ENCODE results near the gene DCAF5. TPM values are rescaled to one million over a fixed set of nuclear protein-coding genes. Genes with fewer than 3 reads are reported as not detected.
A peak's percentile ranks its signal among the peaks of the same experiment; 100 is the strongest.

DCAF5 gene
- polyA plus RNA-seq, 1 donor (not counting 4 experiments of a cell fraction or from before 2014, with no cell fraction given): 29.5 TPM

DNA sequence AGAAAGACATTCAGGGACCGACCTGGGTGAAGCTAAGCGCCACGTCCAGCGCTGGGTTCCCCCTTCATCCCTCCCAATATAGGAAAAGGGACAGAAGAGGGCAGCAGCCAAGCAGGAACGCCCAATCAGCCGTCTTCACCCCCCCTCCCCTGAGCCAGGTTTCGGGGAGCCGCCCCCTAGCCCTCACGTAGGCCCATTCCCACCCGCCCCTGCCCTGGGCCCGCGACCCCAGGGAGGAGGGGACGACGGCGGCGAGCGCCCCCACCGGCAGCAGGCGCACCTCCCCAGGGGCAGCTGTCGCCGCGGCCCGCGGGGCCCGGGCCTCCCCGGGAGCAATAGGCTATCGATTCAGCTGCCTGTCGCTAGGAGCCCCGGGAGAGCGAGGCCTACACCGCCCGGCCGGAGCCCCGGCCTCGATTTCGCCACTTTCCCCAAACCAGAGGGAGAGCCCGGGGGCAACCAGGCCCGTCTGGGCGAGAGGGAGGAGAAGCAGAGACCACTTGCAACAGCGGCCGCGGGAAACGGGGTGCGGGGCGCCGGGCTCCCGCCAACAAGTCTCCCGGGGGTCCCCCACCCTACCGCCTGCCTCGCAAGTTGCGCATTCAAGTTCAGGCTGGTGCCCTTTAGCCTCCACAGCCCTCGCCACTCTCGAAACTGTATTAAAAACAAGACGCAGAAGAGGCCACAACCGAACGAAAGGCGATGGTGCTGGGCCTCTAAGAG, 1.3 kb downstream of the DCAF5 start:
- FAIRE-seq: no peak
- Histone ChIP-seq H3K4me1 (ENCODE audit: control insufficient read depth, extremely low read depth, insufficient read depth, low read length) (peaks cover 29% of the 10 kb centered on the region), H3K79me2 (ENCODE audit: control insufficient read depth, insufficient read depth, low read length) (peaks cover 51% of the 10 kb centered on the region)

GRCh38 chr14:69149461-69150244, 3.3 kb downstream of the DCAF5 start:
- dilution Hi-C loops (cut with MboI; ENCODE audit: extremely low pct_ligation_motif_present, low sequenced_read_pairs): no loop called here
- Histone ChIP-seq H3K9me3 (ENCODE audit: control insufficient read depth, low read depth, low read length) (no peaks in the 10 kb centered on the region), H4K20me1 (ENCODE audit: control insufficient read depth, extremely low read depth, insufficient read depth, low read length) (peaks cover 2% of the 10 kb centered on the region), H3K9ac (ENCODE audit: control insufficient read depth, extremely low read depth, insufficient read depth, low read length) (no peak overlapping the region), H3K4me3 (ENCODE audit: control insufficient read depth in 2 of 3, extremely low read depth in 1 of 3, insufficient read depth in 2 of 3, low read depth in 1 of 3, low read length in 3 of 3) (peak overlapping the region in 1 of 3 experiments; percentile 19), H3K4me2 (ENCODE audit: control insufficient read depth, extremely low read depth, insufficient read depth, low read depth, low read length) (peak overlapping the region; percentile 4), H3K27ac (ENCODE audit: control insufficient read depth, insufficient read depth, low read length) (peak overlapping the region; percentile 18), H2AFZ (ENCODE audit: control insufficient read depth, low read length) (no peak overlapping the region), H3K36me3 (ENCODE audit: control insufficient read depth in 2 of 2, extremely low read depth in 1 of 2, insufficient read depth in 2 of 2, low read length in 2 of 2) (peaks cover 0 to 8% of the 10 kb centered on the region in 2 experiments), H3K79me2 (ENCODE audit: control insufficient read depth, insufficient read depth, low read length) (peaks cover 64% of the 10 kb centered on the region), H3K9me1 (ENCODE audit: control insufficient read depth, extremely low read depth, insufficient read depth, low read length) (no peaks in the 10 kb centered on the region), H3K27me3 (ENCODE audit: control insufficient read depth, extremely low read depth, insufficient read depth, low read length) (no peaks in the 10 kb centered on the region), H3K4me1 (ENCODE audit: control insufficient read depth, extremely low read depth, insufficient read depth, low read length) (peaks cover 29% of the 10 kb centered on the region)
- no peak for TF ChIP-seq CTCF (optimal IDR thresholded peaks at IDR 0.05 in 1 of 3, IDR thresholded peaks at IDR 0.05 in 1 of 3, conservative IDR thresholded peaks at IDR 0.05 in 1 of 3; ENCODE audit: extremely low read depth in 1 of 3, insufficient read depth in 2 of 3, low read length in 3 of 3)
- TF ChIP-seq EZH2 (IDR thresholded peaks at IDR 0.05; ENCODE audit: low read length): no peak
- no peak for DNase-seq (ENCODE audit: low read depth, low spot score)
- FAIRE-seq: no peak

More for the DNA sequence above, 1.3 kb downstream of the DCAF5 start:
- Histone ChIP-seq H3K4me2 (ENCODE audit: control insufficient read depth, extremely low read depth, insufficient read depth, low read depth, low read length) (peak overlapping the region; percentile 76), H3K4me3 (ENCODE audit: control insufficient read depth in 2 of 3, extremely low read depth in 1 of 3, insufficient read depth in 2 of 3, low read depth in 1 of 3, low read length in 3 of 3) (peak overlapping the region; percentile 91 to 98 (median 92)), H3K27ac (ENCODE audit: control insufficient read depth, insufficient read depth, low read length) (peak overlapping the region; percentile 77), H3K27me3 (ENCODE audit: control insufficient read depth, extremely low read depth, insufficient read depth, low read length) (no peaks in the 10 kb centered on the region), H4K20me1 (ENCODE audit: control insufficient read depth, extremely low read depth, insufficient read depth, low read length) (peaks cover 2% of the 10 kb centered on the region), H3K36me3 (ENCODE audit: control insufficient read depth in 2 of 2, extremely low read depth in 1 of 2, insufficient read depth in 2 of 2, low read length in 2 of 2) (peaks cover 0 to 8% of the 10 kb centered on the region in 2 experiments), H3K9me1 (ENCODE audit: control insufficient read depth, extremely low read depth, insufficient read depth, low read length) (no peaks in the 10 kb centered on the region), H3K9ac (ENCODE audit: control insufficient read depth, extremely low read depth, insufficient read depth, low read length) (peak overlapping the region; percentile 93), H3K9me3 (ENCODE audit: control insufficient read depth, low read depth, low read length) (no peaks in the 10 kb centered on the region), H2AFZ (ENCODE audit: control insufficient read depth, low read length) (peak overlapping the region; percentile 82)
- DNase-seq (ENCODE audit: low read depth, low spot score): no peak
- TF ChIP-seq EZH2 (IDR thresholded peaks at IDR 0.05; ENCODE audit: low read length) (no peak), CTCF (optimal IDR thresholded peaks at IDR 0.05 in 1 of 3, IDR thresholded peaks at IDR 0.05 in 1 of 3, conservative IDR thresholded peaks at IDR 0.05 in 1 of 3; ENCODE audit: extremely low read depth in 1 of 3, insufficient read depth in 2 of 3, low read length in 3 of 3) (peak in 2 of 3 experiments; percentile 26 to 42)
- dilution Hi-C loops (cut with MboI; ENCODE audit: extremely low pct_ligation_motif_present, low sequenced_read_pairs): no loop called here
